ENCODE results near the gene PTPRH.
A peak's percentile ranks its signal among the peaks of the same experiment; 100 is the strongest.
"Not testable (repeated sequence)": the region's sequence is repeated elsewhere in the genome, so short reads cannot be mapped to it uniquely, and the experiment has no call there.

PTPRH gene

GRCh38 chr19:55226273-55226672, 17.0 kb upstream of the PTPRH start:
- no peak for DNase-seq

DNA sequence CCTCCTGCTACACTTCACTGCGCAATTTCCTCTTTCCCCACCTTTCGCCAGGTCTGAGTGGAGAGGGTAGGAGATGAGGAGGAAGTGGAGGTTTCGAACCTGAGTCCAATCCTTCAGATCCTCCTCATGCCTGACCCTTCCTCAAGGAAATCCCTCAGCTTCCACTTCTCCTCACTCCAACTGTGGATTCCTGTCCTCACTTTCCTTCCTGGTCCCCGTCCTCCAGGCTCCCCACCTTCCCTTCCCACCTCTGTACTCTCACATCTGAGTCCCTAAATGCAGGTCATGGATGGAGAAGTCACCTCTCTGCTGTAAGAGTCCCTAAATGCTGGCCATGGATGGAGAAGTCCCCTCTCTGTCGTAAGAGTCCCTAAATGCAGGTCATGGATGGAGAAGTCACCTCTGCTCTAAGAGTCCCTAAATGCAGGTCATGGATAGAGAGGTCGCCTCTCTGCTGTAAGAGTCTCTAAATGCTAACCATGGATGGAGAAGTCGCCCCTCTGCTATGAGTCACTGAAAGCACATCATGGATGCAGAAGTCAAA, 16.2 kb upstream of the PTPRH start:
- no peak for DNase-seq

DNA sequence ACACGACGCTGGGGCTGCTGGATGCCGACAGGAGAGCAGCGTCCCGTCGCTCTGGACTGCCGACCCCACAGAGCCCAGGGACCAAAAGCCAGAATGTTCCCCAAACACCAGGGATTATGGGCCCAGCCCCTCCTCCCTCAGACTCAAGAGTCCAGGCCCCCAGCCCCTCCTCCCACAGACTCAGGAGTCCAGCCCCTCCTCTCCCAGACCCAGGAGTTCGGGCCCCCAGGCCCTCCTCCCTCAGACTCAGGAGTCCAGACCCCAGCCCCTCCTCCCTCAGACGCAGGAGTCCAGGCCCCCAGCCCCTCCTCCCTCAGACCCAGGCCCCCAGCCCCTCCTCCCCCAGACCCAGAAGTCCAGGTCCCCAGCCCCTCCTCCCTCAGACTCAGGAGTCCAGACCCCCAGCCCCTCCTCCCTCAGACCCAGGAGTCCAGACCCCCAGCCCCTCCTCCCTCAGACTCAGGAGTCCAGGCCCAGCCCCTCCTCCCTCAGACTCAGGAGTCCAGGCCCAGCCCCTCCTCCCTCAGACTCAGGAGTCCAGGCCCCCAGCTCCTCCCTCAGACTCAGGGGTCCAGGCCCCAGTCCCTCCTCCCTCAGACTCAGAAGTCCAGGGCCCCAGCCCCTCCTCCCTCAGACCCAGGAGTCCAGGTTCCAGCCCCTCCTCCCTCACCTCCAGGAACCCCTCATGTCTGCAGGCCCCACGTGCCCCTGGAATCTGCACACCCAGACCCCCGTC, 15.5 kb upstream of the PTPRH start:
- not testable (repeated sequence) for DNase-seq

GRCh38 chr19:55224038-55224665, 14.9 kb upstream of the PTPRH start:
- no peak for DNase-seq

- no peak for DNase-seq
Measured at GRCh38 chr19:55223291-55224037, 14.2 kb upstream of the PTPRH start.

- DNase-seq, result no peak
Measured at GRCh38 chr19:55220525-55220924, 11.2 kb upstream of the PTPRH start.

GRCh38 chr19:55216461-55217198, 7.3 kb upstream of the PTPRH start:
- DNase-seq, result peak; percentile 95 to 96

DNA sequence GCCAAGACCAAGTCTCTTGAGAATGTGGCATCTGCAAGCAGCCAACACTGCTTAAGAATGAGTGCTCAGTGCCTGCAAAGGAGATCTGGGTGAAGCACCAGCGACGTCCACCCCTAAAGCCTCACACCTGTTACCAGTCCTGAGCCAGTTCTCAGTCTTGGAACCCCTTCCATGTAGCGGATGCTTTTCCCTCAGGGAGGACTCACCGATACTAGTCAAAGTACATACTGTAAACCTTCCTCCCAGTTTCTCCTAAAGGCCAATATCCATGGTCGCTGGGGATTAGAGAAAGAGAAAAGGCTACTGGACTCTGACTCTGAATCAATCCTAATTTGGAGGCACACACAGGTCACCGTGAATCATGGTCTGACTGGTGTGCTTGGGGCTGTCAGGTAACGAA, 4.2 kb upstream of the PTPRH start:
- no peak for DNase-seq

DNA sequence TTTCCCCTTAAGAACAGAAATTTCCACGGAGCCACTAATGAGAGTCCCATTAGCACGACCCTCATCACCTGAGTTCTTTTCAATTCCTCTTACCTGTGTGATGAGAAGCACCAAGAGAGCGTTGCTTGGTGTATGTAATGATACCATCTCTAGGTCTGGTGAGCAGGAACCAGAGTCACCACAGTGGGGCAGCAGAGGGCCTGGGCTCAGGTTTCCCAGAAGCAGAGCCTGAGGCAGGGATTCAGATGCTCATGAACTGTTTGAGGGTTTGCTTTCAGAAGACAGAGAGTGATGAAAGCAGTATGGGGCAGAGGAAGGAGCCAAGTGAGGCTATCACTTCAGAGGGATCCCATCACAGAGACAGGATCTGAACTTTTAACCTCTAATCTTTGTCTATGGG, 3.1 kb upstream of the PTPRH start:
- DNase-seq, result no peak

GRCh38 chr19:55209693-55210472, 582 bp upstream of the PTPRH start:
- peak; percentile 10 to 64 for DNase-seq

DNA sequence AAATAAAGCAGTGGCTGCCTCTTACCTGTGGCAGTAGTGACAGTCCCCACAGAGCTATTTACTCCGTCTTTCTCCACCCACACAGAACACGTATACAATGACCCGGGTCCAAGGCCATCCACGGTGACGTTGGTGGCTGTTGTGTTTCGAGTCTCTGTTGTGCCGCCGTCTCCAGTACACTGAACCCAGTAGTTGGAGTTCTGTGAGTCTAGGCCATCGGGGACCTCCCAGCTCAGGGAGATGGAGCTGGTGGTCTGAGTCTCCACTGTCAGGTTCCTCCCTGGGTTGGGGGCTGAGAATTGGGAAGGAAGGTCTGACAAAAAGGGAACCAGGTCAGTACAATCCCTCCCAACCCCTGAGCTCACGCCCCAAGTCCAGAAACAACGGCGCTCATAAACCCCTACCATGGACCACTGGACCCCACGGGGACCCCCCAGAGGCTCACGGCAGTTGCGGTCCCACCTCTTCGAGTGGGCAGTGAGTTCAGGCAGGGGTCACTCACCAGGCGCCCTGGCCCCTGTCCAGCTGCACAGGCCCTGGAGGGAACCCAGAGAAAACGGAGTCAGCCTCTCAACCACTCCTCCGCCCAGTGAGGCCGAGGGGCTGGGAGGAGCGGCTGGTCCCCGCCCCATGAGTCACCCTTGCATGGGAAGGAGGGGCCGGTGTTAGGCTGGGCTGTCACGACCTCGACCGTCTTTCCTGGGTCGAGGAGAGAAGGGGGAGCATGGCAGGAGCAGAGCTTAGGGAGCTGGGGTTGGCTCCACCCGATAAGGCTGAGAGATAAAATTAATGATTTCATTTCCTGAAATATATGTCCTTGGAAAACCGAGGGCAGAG, 2.4 kb downstream of the PTPRH start:
- DNase-seq, result peak in 1 of 2 experiments; percentile 15

GRCh38 chr19:55202199-55202598, 7.1 kb downstream of the PTPRH start:
- DNase-seq, result not testable (repeated sequence)

GRCh38 chr19:55199620-55200204, 9.6 kb downstream of the PTPRH start:
- no peak for DNase-seq

GRCh38 chr19:55198651-55199050, 10.7 kb downstream of the PTPRH start:
- DNase-seq, result no peak

GRCh38 chr19:55197528-55197927, 11.8 kb downstream of the PTPRH start:
- no peak for DNase-seq

DNA sequence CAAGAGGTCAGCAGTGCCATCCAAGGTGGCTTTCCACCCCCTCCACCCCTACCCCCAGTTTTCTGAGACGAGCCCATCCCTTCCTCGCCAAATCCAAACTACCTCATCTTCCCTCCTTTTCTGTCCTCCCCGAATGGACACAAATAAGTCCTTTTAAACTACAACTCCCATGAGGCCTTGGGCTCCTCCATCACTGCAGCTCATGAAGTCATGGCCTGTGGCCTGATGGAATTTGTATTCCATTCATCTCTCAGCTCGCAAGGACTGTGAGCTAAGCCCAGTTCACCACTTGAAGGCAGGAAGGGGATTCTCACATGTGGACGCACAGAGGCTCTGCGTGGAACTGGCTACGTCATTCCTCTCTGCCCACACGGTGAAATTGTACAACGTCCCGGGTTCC, 12.5 kb downstream of the PTPRH start:
- DNase-seq, result no peak

DNA sequence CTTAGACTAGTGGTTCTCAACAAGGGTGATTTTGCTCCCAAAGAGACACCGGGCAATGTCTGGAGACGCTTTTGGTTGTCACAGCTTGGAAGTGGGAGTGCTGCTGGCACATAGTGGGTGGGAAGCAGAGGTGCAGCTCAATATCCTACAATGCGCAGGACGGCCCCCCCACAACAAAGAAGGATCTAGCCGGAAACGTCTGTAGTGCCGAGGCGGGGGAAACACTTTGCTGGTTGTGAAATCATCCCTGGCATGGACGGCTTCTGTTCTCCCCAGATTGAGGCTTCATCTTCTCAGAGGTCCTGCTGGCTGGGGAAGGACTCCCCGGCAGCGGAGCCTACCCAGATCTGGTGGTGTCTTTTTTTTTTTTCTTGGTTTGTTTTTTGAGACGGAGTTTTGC, 15.8 kb downstream of the PTPRH start:
- DNase-seq, result no peak

GRCh38 chr19:55189403-55189835, 19.9 kb downstream of the PTPRH start:
- DNase-seq, result no peak

- DNase-seq, result no peak
Measured at GRCh38 chr19:55188625-55189024, 20.7 kb downstream of the PTPRH start.

- DNase-seq, result no peak
Measured at GRCh38 chr19:55186080-55186479, 23.2 kb downstream of the PTPRH start.

DNA sequence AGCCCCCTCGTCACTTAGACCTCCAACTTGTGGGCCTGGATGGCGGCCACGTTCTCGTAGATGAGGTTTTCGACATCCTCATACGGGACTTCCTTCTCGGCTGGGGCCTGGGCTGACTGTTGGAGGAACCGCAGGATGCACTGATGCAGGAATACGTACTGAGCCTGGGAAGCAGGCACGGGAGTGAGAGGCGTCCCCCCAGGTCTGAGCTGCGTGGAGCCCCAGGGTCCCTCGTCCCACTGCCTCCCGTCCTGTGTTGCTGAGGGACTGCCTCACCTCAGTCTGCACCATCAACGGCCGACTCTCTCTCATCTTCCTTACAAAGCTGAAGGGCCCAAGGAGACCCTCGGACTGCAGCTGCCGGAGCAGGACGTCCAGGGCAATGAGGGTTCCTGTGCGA, 27.6 kb downstream of the PTPRH start:
- no peak for DNase-seq
